ENCODE measurements around the gene LRTM2. TPM values are rescaled to one million over a fixed set of nuclear protein-coding genes. Genes with fewer than 3 reads are reported as not detected.

Gene LRTM2
- total RNA-seq, 2 experiments from 2014 or later: 0.11 TPM; not detected in 1

GRCh38 chr12:1825382-1826102, 5.2 kb downstream of the LRTM2 start:
- no peak overlapping the region for H3K4me3 Mint-ChIP-seq
- TF ChIP-seq CTCF (IDR thresholded peaks at IDR 0.05): no peak
- CTCF ChIA-PET: no interaction called here

GRCh38 chr12:1826401-1826800, 6.0 kb downstream of the LRTM2 start:
- Mint-ChIP-seq H3K4me1 (ENCODE audit: low read depth) (no peaks in the 10 kb centered on the region), H3K36me3 (ENCODE audit: low read depth) (no peaks in the 10 kb centered on the region), H3K4me3 (no peak overlapping the region), H3K27ac (no peak overlapping the region), H3K27me3 (peaks cover 29% of the 10 kb centered on the region), H3K9me3 (no peaks in the 10 kb centered on the region)
- H3K4me3 ChIP-seq (ENCODE audit: low read length): no peak overlapping the region
- TF ChIP-seq CTCF (IDR thresholded peaks at IDR 0.05): no peak
- H3K27me3 ChIP-seq (ENCODE audit: control insufficient read depth in 1 of 2, insufficient read depth in 2 of 2, low read length in 2 of 2): peaks cover 16 to 22% of the 10 kb centered on the region in 2 experiments
- DNase-seq (no peak), ATAC-seq (ENCODE audit: poor library complexity) (no peak)
- no peaks in the 10 kb centered on the region for H3K4me1 ChIP-seq (ENCODE audit: insufficient read depth, low read length)
- ChIA-PET CTCF (no interaction called here), POLR2A (no interaction called here)
- intact Hi-C loops (cut with DNase I, micrococcal nuclease): no loop called here
- no peaks in the 10 kb centered on the region for H3K36me3 ChIP-seq (ENCODE audit: insufficient read depth, low read length)
- H3K27ac ChIP-seq (ENCODE audit: low read depth in 1 of 2, low read length in 2 of 2): no peak overlapping the region
- H3K9me3 ChIP-seq (ENCODE audit: control insufficient read depth in 1 of 2, insufficient read depth in 1 of 2, low read length in 2 of 2): peaks cover 0 to 17% of the 10 kb centered on the region in 2 experiments

More at GRCh38 chr12:1825382-1826102, 5.2 kb downstream of the LRTM2 start:
- DNase-seq (no peak), ATAC-seq (ENCODE audit: poor library complexity) (no peak)
- no peak overlapping the region for H3K27ac Mint-ChIP-seq
- no peaks in the 10 kb centered on the region for H3K9me3 Mint-ChIP-seq
- intact Hi-C loops (cut with DNase I, micrococcal nuclease): no loop called here
- peaks cover 37% of the 10 kb centered on the region for H3K27me3 Mint-ChIP-seq
- Histone ChIP-seq H3K27ac (ENCODE audit: low read depth in 1 of 2, low read length in 2 of 2) (no peak overlapping the region), H3K36me3 (ENCODE audit: insufficient read depth, low read length) (no peaks in the 10 kb centered on the region), H3K4me3 (ENCODE audit: low read length) (no peak overlapping the region), H3K4me1 (ENCODE audit: insufficient read depth, low read length) (no peaks in the 10 kb centered on the region), H3K27me3 (ENCODE audit: control insufficient read depth in 1 of 2, insufficient read depth in 2 of 2, low read length in 2 of 2) (peaks cover 16 to 26% of the 10 kb centered on the region in 2 experiments), H3K9me3 (ENCODE audit: control insufficient read depth in 1 of 2, insufficient read depth in 1 of 2, low read length in 2 of 2) (peaks cover 0 to 8% of the 10 kb centered on the region in 2 experiments)
- POLR2A ChIA-PET: no interaction called here
- no peaks in the 10 kb centered on the region for H3K4me1 Mint-ChIP-seq (ENCODE audit: low read depth)
- no peaks in the 10 kb centered on the region for H3K36me3 Mint-ChIP-seq (ENCODE audit: low read depth)

- peaks cover 10 to 17% of the 10 kb centered on the region in 2 experiments for H3K27me3 ChIP-seq (ENCODE audit: control insufficient read depth in 1 of 2, insufficient read depth in 2 of 2, low read length in 2 of 2)
- no peak overlapping the region for H3K4me3 ChIP-seq (ENCODE audit: low read length)
- Mint-ChIP-seq H3K27me3 (peaks cover 34% of the 10 kb centered on the region), H3K27ac (no peak overlapping the region), H3K36me3 (ENCODE audit: low read depth) (no peaks in the 10 kb centered on the region), H3K4me1 (ENCODE audit: low read depth) (no peaks in the 10 kb centered on the region), H3K9me3 (no peaks in the 10 kb centered on the region), H3K4me3 (no peak overlapping the region)
- intact Hi-C loops (cut with DNase I, micrococcal nuclease): no loop called here
- H3K9me3 ChIP-seq (ENCODE audit: control insufficient read depth in 1 of 2, insufficient read depth in 1 of 2, low read length in 2 of 2): peaks cover 0 to 17% of the 10 kb centered on the region in 2 experiments
- ATAC-seq (ENCODE audit: poor library complexity) (no peak), DNase-seq (no peak)
- no peaks in the 10 kb centered on the region for H3K36me3 ChIP-seq (ENCODE audit: insufficient read depth, low read length)
- ChIA-PET CTCF (no interaction called here), POLR2A (no interaction called here)
- TF ChIP-seq CTCF (IDR thresholded peaks at IDR 0.05): no peak
- no peak overlapping the region for H3K27ac ChIP-seq (ENCODE audit: low read depth in 1 of 2, low read length in 2 of 2)
- no peaks in the 10 kb centered on the region for H3K4me1 ChIP-seq (ENCODE audit: insufficient read depth, low read length)
Observed at GRCh38 chr12:1826867-1827705, 6.7 kb downstream of the LRTM2 start.
